ENCODE data around the gene DISC1.

DISC1 gene

GRCh38 chr1:231847612-231848397 lies 221.2 kb downstream of the DISC1 start:
- FAIRE-seq: no peak
- DNase-seq (ENCODE audit: insufficient read length): no peak
- TF ChIP-seq TAF1 (IDR thresholded peaks at IDR 0.05; ENCODE audit: borderline replicate concordance, low read depth, low read length): no peak
- no peak for TF ChIP-seq POLR2AphosphoS5 (IDR thresholded peaks at IDR 0.05; ENCODE audit: low read depth, low read length)
- TF ChIP-seq POLR2A (IDR thresholded peaks at IDR 0.05; ENCODE audit: low read depth, low read length): no peak

- FAIRE-seq (no peak), DNase-seq (ENCODE audit: insufficient read length) (no peak)
- TF ChIP-seq POLR2AphosphoS5 (IDR thresholded peaks at IDR 0.05; ENCODE audit: low read depth, low read length): no peak
- no peak for TF ChIP-seq POLR2A (IDR thresholded peaks at IDR 0.05; ENCODE audit: low read depth, low read length)
- no peak for TF ChIP-seq TAF1 (IDR thresholded peaks at IDR 0.05; ENCODE audit: borderline replicate concordance, low read depth, low read length)
These were observed 223.4 kb downstream of the DISC1 start for GRCh38 chr1:231849981-231850380.

GRCh38 chr1:231850786-231851185 lies 224.2 kb downstream of the DISC1 start:
- DNase-seq (ENCODE audit: insufficient read length) (no peak), FAIRE-seq (no peak)
- TF ChIP-seq TAF1 (IDR thresholded peaks at IDR 0.05; ENCODE audit: borderline replicate concordance, low read depth, low read length) (no peak), POLR2A (IDR thresholded peaks at IDR 0.05; ENCODE audit: low read depth, low read length) (no peak), POLR2AphosphoS5 (IDR thresholded peaks at IDR 0.05; ENCODE audit: low read depth, low read length) (no peak)

- no peak for TF ChIP-seq POLR2A (IDR thresholded peaks at IDR 0.05; ENCODE audit: low read depth, low read length)
- no peak for TF ChIP-seq POLR2AphosphoS5 (IDR thresholded peaks at IDR 0.05; ENCODE audit: low read depth, low read length)
- TF ChIP-seq TAF1 (IDR thresholded peaks at IDR 0.05; ENCODE audit: borderline replicate concordance, low read depth, low read length): no peak
- DNase-seq (ENCODE audit: insufficient read length) (no peak), FAIRE-seq (no peak)
These were observed 227.1 kb downstream of the DISC1 start for GRCh38 chr1:231853588-231854207.

- no peak for DNase-seq (ENCODE audit: insufficient read length)
- FAIRE-seq: no peak
- TF ChIP-seq POLR2AphosphoS5 (IDR thresholded peaks at IDR 0.05; ENCODE audit: low read depth, low read length): no peak
- TF ChIP-seq POLR2A (IDR thresholded peaks at IDR 0.05; ENCODE audit: low read depth, low read length): no peak
- no peak for TF ChIP-seq TAF1 (IDR thresholded peaks at IDR 0.05; ENCODE audit: borderline replicate concordance, low read depth, low read length)
These were observed 228.8 kb downstream of the DISC1 start for GRCh38 chr1:231855361-231855760.

GRCh38 chr1:231855926-231856325 lies 229.3 kb downstream of the DISC1 start:
- FAIRE-seq (no peak), DNase-seq (ENCODE audit: insufficient read length) (no peak)
- TF ChIP-seq POLR2AphosphoS5 (IDR thresholded peaks at IDR 0.05; ENCODE audit: low read depth, low read length): no peak
- TF ChIP-seq POLR2A (IDR thresholded peaks at IDR 0.05; ENCODE audit: low read depth, low read length): no peak
- no peak for TF ChIP-seq TAF1 (IDR thresholded peaks at IDR 0.05; ENCODE audit: borderline replicate concordance, low read depth, low read length)

- no peak for DNase-seq (ENCODE audit: insufficient read length)
These were observed 229.8 kb downstream of the DISC1 start for GRCh38 chr1:231856426-231856825.

GRCh38 chr1:231856894-231857293 lies 230.3 kb downstream of the DISC1 start:
- FAIRE-seq (no peak), DNase-seq (ENCODE audit: insufficient read length) (no peak)
- TF ChIP-seq POLR2AphosphoS5 (IDR thresholded peaks at IDR 0.05; ENCODE audit: low read depth, low read length): no peak
- no peak for TF ChIP-seq TAF1 (IDR thresholded peaks at IDR 0.05; ENCODE audit: borderline replicate concordance, low read depth, low read length)
- no peak for TF ChIP-seq POLR2A (IDR thresholded peaks at IDR 0.05; ENCODE audit: low read depth, low read length)

More at GRCh38 chr1:231856426-231856825, 229.8 kb downstream of the DISC1 start:
- TF ChIP-seq POLR2A (IDR thresholded peaks at IDR 0.05; ENCODE audit: low read depth, low read length): no peak
- TF ChIP-seq TAF1 (IDR thresholded peaks at IDR 0.05; ENCODE audit: borderline replicate concordance, low read depth, low read length): no peak
- no peak for TF ChIP-seq POLR2AphosphoS5 (IDR thresholded peaks at IDR 0.05; ENCODE audit: low read depth, low read length)
- no peak for FAIRE-seq

GRCh38 chr1:231857609-231858135 lies 231.1 kb downstream of the DISC1 start:
- DNase-seq (ENCODE audit: insufficient read length): no peak
- TF ChIP-seq POLR2AphosphoS5 (IDR thresholded peaks at IDR 0.05; ENCODE audit: low read depth, low read length): no peak
- TF ChIP-seq TAF1 (IDR thresholded peaks at IDR 0.05; ENCODE audit: borderline replicate concordance, low read depth, low read length): no peak
- no peak for TF ChIP-seq POLR2A (IDR thresholded peaks at IDR 0.05; ENCODE audit: low read depth, low read length)
- FAIRE-seq: no peak

GRCh38 chr1:231860221-231861088 lies 233.9 kb downstream of the DISC1 start:
- no peak for TF ChIP-seq TAF1 (IDR thresholded peaks at IDR 0.05; ENCODE audit: borderline replicate concordance, low read depth, low read length)
- TF ChIP-seq POLR2AphosphoS5 (IDR thresholded peaks at IDR 0.05; ENCODE audit: low read depth, low read length): no peak
- TF ChIP-seq POLR2A (IDR thresholded peaks at IDR 0.05; ENCODE audit: low read depth, low read length): no peak
- no peak for DNase-seq (ENCODE audit: insufficient read length)
- FAIRE-seq: no peak

All from GM12892 (cell line).